Caki2 (cell line): ENCODE results near the gene RABGGTA. TPM values are rescaled to one million over a fixed set of nuclear protein-coding genes. Genes with fewer than 3 reads are reported as not detected.
A peak's percentile ranks its signal among the peaks of the same experiment; 100 is the strongest.

Source experiments
- DNase-seq: peaks from one replicate; pipeline ENCODE4 v3.0.0-alpha.2; 2015; ENCODE audit warnings: low read depth
- in situ Hi-C: cut with HindIII; loops from 2 replicates; pipeline ENCODE4 v1.10.0; 2016; ENCODE audit warnings: low sequenced_read_pairs, low pct_unique_long_range_greater_than_20kb, mixed read lengths
- total RNA-seq: library from RNA; depleted of rRNA; stranded (reverse); fragments of >200 nt; shearing (Covaris generic); gene quantifications from 2 replicates; pipeline ENCODE4 v1.2.3, GENCODE V29; 2014; ENCODE audit warnings: low replicate concordance

Gene RABGGTA
- total RNA-seq, 1 experiment from 2014 or later: 12.9 TPM

DNA sequence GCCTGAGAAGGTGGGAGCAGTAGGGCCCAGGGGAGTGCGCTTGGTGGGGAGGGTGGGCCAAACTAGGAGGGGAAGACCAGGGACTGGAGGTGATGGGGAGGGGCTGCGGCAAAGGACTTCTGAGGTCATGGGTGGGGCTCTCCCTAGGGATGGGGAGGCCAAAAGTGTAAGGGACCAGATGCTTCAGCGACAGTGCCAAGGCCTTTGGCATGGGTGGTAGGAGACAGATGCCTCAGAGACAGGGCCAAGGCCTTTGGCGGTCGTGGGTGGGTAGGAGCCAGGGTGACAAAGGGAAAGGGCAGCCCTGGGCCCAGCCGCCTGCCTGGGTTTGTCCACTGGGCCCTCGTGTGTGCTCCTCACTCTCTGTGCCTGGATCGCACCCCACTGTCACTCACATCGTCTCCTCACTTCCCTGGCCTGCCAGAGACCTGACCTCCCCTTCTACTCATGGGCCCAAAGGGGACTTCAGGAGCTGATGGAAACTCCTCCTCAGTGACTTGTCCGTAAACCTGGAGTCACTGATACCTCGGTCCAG is 13.2 kb upstream of the RABGGTA start:
- no peak for DNase-seq
- in situ Hi-C loops: no loop called here

DNA sequence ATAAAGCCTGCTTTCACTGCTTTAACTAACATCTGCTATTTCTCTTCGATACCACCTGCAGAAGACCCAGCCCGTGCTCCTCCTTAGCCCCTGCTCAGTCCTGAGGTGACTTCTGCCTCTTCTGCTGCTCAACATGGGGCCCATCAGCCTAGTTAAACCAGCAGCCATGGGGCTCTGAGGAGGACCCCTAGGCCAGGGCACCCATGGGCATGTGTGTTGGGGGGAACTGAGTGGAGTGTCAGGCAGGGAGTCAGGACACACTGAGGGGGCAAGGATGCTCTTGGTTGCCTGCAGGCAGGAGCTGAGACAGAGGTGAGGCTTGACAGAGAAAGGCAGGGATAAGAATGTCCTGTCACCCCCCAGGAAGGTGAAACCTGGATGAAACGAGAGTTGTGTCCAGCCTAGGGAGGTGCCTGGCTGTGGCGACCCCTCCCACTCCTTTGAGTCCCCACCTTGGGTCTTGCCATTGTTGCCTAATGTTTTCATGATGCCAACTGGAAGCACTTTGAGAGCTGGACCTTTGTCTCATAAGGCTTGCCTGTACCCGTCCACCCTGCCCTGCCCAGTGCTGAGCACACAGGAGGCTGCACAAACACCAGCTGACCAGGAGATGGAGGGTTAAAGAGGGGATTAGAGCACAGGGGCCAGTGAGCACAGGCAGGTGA is 12.5 kb upstream of the RABGGTA start:
- in situ Hi-C loops: no loop called here

DNA sequence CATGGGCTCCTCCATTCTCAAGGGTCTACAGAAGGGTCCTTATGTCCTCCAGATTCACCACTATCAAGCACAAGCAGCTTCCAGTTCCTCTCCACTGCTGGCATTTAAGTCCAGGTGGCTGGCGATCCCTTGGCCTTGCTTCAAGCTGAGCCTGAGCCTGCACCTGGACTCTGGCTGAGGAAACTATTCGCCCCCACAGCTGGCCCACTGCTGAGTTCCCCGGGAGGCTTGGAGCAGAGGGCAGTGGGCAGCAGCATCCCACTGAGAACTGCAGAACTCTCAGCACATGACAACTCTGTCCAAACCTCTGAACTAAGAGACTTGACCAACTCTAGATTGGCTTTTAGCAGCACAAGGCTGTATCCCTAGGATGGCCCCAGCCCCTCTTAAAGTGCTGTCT is 11.3 kb upstream of the RABGGTA start:
- in situ Hi-C loops: no loop called here
- DNase-seq: no peak

More for the DNA sequence above, 12.5 kb upstream of the RABGGTA start:
- no peak for DNase-seq

DNA sequence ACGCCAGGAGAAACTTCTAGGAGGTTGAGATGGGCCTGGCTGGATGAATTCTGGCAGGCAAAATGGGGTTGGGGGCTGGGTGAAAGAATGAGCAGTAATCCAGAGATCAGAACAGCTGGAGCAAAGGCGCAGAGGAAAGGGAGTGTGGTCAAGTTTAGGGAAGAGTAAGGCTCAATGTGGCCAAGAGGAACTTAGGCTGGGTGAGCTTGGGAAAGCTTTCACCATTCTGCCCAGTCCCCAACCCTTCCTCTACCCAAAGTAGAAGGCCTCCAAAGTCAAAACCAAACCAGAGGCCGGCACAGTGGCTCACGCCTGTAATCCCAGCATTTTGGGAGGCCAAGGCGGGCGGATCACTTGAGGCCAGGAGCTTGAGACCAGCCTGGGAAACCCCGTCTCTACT is 10.2 kb upstream of the RABGGTA start:
- no peak for DNase-seq
- in situ Hi-C loops: no loop called here

DNA sequence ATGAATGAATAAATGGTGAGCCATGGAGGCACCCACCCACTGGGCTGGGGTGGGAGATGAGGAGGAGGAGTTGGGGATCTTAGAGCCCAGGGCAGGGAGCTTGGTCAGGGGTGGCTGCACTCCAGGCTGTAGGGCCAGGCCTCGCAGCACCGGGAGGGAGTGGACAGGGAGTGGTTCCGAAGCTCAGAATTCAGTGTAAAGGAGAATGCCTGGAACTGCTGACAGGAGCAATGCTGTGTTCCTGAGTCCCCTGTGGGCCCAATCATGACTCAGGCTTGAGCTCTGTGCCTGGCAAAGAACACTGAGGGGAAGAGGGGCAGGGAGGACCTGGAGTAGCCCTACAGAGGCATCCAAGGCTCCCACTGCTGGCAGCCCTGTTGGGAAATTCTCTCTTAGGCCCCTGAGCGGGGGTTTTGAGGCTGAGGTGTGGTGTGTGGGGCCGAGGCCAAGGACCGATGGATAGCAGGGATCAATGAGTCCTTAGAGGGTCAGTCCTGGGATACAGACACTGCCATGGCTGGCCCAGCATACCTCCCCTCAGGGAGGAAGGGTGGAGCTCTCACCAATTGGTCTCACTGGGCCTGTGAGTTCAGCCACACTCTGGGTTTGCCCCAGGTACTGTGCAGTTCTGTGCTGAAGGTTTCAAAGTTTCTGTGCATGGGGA is 9.5 kb upstream of the RABGGTA start:
- DNase-seq: no peak
- in situ Hi-C loops: no loop called here

DNA sequence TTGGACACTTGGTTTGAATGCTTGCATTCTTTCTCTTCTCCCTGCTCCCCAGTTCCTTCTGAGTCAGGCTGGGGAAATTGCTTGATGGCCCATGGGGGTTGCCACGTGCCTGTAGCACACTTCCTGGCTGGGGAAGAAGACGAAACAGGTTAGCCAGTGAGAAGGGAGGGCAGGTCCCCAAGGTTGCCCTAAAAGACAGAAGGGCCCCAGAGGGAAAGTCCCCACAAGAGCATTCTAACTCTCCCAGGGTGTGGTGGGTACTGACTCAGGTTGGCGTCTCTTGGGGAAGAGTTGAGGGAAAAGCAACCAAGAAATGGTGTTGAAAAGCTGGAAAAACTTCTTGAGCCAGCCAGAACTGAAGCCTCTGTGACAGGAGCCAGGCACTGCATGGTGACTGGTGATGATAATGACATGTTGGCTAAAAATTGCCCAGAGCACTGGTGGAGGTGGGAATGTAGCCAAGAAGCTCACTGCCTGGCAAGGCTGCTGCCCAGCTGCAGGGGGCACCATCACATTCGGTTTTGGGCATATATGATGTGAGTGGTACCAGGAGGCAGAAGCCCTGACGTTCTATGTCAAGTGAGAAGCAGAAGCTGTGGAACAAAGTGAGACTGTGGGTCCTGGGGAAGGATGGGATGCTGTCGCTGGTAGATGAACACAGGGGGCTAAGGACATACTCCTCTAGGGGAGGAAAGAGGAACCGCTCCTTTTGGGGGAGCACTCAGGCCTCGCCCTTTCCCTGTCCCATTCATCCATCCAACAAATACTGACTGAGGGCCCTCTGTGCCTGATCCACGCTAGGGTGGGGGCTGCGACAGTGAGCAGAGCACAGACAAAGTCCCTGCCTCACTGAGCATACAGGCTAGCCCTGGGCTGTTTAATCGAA is 8.1 kb upstream of the RABGGTA start:
- no peak for DNase-seq
- in situ Hi-C loops: no loop called here

DNA sequence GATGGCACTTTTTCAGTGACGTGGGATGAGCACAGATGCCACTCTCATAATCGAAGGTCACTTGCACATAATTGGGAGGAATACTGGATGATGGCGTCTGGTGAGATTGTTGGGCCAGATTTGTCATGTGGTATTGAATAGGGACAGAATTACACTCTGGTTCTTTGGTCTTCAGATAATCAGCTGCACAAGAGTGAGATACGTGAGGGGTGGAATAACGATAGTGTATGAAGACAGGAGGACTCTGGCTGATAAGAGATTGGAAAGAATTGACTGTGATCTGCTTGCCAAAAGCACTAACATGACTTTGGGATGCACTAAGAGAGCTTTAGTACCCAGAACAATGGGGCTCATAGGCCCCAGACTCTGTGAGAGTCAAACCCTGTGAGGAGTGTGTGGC is 7.0 kb upstream of the RABGGTA start:
- no peak for DNase-seq
- in situ Hi-C loops: no loop called here

DNA sequence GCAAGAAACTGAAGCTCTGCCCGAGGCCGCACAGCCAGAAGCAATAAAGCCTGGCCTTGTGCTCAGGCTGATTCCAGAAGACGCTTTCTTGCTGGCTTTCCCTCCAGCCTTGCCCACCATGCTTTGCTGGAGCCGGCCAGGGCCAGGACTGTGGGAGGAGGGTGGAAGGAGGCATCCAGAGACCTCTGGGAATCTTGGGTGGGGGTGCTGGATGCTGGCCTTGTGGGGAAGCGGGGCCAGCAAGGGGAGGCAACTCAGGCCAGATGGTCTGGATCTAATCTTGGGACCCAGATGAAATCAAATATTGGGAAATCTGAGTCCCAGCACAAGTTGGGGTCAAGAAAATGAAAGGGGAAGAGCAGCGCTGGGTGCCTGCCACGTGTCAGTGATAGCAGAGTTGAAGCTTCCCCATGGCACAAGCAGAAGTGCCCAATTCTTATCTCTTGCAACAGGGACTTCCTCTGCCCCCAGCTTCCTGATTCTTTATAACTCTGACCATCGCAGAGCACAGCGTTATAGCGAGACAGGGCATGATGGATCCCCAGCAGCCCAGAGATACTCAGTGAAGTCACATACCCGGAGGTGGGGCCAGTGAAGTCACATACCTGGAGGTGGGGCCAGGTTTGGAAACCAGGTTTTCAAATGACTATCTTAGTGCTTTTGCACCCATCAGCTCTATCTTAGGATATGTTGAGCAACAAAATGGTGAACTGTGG is 6.4 kb upstream of the RABGGTA start:
- in situ Hi-C loops: no loop called here
- no peak for DNase-seq

DNA sequence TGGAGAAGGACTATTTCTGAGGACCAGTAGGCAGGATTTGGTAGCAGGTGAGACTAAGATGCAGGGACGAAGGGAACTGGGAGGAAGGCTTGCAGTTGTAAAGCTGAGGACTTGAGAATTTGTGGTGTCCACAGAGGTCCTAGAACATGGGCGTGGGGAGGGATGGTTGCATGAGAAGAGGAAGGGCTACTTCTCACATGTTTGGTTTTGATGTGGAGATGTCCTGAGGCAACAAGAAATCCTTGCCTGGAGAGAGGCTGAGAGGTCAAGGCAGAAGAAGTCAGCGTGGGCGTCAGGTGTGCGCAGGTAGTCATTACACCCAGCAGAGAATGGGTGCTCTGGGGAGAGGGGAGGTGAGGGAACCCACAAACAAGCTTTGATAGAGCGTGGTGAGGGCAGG is 5.7 kb upstream of the RABGGTA start:
- no peak for DNase-seq
- in situ Hi-C loops: no loop called here

DNA sequence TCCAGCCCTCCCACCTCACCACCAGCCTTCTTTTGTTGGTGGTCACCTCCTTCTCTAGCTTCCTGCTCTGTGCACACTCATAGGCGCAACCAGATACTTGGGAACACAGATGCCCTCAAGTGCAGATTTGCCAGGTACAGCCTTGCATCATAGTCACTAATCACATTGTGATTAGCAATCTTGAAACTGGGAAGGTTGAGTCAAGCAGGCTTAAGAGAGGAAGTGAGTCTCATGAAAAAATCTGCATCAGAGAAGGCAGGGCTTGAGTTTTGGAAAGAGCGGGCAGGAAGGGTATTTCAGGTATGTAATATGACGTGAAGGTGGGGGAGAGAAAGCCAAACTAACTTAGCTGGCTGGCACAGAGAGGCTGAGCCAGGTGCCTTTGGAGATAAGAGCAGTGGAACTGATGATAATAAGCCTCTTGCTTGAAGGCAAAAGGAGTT is 2.7 kb upstream of the RABGGTA start:
- DNase-seq: no peak
- in situ Hi-C loops: no loop called here

DNA sequence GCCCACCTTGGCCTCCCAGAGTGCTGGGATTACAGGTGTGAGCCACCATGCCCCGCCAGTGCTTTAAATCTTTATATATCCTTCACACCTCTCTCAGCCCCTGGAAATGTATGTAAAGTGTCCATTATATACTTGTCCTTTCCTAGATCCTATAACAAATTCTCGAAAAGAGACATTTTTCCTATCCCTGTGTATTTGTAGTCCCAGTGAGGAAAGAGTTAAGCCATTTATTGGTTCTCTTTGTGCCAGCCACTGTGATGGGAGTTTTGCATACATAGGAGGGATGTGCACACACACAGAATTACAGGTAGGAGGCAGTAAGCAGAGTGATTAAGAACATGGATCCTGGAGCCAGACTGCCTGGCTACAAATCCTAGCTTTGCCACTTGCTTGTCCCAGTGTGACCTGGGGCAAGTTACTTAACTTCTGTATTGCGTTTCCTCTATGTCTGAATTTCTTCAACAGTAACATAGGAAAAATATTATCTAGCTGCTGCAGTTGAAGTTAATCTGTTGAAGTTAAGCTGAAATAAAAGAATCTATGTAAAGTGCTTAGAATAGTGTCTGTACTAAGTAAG is 2.1 kb upstream of the RABGGTA start:
- no peak for DNase-seq
- in situ Hi-C loops: no loop called here

DNA sequence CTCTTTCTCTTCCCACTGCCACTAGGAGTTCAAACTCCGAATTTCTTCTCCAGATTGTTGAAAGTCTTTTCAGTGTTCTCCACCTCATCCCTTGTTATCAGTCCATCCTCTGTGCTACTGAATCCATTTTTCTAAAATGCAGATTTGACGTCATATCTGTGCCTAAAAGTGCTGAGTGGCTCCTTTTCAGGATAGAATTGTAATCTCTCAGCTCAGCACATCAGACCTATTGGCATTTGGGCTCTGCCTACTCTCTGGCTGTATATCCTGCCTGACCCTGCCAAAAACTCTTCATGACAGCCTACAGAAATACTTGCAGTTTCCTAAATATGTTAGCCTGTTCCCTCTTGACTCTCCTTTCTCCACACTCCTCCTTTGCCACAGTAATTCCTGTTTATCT is 1.1 kb upstream of the RABGGTA start:
- in situ Hi-C loops: no loop called here
- no peak for DNase-seq

DNA sequence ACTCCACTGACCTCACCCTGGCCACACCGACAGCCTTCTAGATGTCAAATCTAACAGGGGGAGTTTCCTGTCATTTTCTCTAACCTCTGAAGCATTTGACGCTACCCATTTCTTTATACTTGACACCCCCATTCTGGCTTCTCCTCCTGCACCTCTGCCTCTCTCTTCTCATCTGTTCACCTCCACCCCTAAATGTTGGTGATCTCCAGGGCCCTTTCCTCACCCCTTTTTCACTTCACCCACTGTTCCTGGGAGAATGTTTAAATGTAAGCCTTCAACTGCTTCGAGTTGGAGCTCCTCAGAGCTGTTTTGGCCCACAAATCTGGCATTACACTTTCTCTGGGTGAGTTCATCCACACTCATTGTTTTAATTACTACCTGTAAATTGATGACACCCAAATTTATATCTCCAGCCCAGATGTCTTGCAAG is 452 bp upstream of the RABGGTA start:
- in situ Hi-C loops: no loop called here
- no peak for DNase-seq

DNA sequence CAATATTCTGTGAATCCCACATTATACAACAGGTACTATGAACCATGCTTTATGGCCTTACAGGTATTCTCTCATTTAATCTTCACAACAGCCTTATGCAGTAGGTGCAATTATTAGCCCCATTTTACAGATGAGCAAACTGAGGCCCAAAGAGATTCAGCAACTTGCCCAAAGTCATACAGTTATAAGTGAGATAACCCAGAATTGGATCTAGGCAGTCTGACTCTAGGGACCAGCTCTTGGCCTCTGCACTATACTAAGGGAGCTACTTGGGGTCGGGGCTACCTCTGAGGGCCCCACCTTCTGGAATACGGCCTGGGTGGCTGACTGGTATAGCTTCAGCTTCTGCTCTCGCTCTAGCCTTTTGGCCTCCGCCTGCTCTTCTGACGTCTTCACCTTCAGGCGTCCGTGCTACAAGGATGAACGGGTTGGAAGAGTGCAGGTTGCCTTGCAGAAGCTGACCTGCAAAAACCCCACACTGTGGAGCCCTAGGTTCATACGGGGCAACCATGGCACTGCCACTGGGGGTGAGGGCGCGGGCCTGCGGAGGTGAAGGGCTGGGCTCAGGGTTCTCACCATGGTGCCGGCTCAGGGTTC is 762 bp downstream of the RABGGTA start:
- DNase-seq: peak; percentile 63
- in situ Hi-C loops: no loop called here

DNA sequence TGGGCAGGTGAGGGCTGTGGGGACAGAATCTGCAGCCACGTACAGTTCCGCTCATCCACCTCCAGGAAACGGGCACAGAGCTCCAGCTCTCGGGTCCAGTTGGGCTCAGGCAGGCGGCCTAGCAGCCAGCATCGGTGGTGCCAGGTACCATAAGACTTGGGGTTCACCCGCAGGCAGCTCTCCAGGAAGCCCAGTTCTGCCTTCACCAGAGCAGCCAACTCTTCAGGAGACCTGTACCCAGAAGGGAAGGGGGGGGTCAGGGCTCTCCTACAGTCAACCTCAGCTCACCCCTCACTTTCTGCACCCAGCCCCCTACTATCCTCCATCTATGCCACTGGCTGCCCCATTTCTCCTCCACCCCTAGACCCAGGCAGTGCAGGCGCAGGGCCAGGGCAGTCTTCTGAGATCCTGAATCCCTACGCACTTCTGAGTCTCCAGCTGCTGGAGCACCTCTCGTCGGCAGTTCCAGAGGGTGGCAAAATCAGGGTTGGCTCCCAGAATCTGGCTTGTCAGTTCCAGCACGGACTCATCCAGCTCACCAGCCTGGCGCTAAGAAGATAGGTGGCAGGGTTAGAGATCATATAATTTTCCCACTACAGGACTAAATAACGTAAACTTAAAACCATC is 1.4 kb downstream of the RABGGTA start:
- in situ Hi-C loops: no loop called here
- no peak for DNase-seq

DNA sequence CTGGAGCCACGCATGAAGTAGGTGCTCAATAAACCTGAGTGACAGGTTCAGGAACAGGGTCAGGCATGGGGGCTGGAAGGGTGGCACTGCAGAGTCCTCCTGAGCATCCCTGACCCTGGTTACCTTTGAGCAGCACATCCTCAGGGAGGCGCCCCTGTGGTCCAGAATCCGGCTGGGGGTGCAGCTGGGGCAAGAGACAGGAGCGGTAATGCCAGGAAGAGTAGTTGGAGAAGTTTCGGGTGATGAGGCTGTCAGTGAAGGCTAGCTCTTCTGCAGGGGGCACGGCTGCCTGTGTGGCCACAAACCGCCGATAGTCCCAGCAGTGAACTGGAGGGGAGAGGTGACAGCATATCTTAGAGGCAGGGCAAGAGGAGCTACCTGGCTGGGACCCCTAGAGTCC is 2.0 kb downstream of the RABGGTA start:
- DNase-seq: no peak
- in situ Hi-C loops: no loop called here

DNA sequence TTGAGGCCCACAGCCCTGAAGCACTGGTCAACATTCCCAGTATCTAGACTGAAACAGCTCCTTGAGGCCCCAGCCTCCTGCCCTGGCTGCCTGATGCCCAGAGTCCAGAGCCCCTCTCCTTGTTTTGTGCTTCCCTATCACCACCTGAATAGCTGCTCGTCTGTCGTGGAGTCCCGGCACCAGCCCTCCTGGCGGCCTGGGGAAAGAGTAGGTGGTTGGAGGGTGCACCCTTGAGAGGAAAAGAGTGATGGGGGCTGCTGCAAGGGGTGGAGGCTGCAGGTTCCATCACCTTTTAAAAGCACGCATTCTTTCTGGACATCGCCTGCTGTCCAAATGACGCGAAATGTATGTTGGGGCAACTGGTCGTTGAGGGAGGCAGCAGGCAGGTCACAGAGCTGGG is 3.2 kb downstream of the RABGGTA start:
- no peak for DNase-seq
- in situ Hi-C loops: no loop called here
